GM04503 (cell line): ENCODE measurements around the gene SRSF6.
"Not testable (repeated sequence)": the region's sequence is repeated elsewhere in the genome, so short reads cannot be mapped to it uniquely, and the experiment has no call there.

Experiments used
- DNase-seq: peaks from one replicate; pipeline ENCODE4 v3.0.0-alpha.2; 2012; ENCODE audit warnings: low read depth

Gene SRSF6

GRCh38 chr20:43448748-43449535 lies 8.8 kb upstream of the SRSF6 start:
- DNase-seq = no peak

GRCh38 chr20:43450841-43451799 lies 6.6 kb upstream of the SRSF6 start:
- no peak for DNase-seq

- DNase-seq = no peak
Measured at GRCh38 chr20:43452404-43453126, 5.1 kb upstream of the SRSF6 start.

- DNase-seq = not testable (repeated sequence)
Measured at GRCh38 chr20:43456252-43456651, 1.4 kb upstream of the SRSF6 start.

- peak; percentile 78 for DNase-seq
Measured at GRCh38 chr20:43456809-43457639, 672 bp upstream of the SRSF6 start.

- no peak for DNase-seq
Measured at GRCh38 chr20:43458422-43458924, 777 bp downstream of the SRSF6 start.

- no peak for DNase-seq
Measured at GRCh38 chr20:43459022-43459942, 1.6 kb downstream of the SRSF6 start.

GRCh38 chr20:43460172-43460829 lies 2.6 kb downstream of the SRSF6 start:
- no peak for DNase-seq

- DNase-seq = no peak
Measured at GRCh38 chr20:43460830-43461200, 3.1 kb downstream of the SRSF6 start.

- no peak for DNase-seq
Measured at GRCh38 chr20:43461894-43462659, 4.4 kb downstream of the SRSF6 start.

- DNase-seq = no peak
Measured at GRCh38 chr20:43462660-43463526, 5.2 kb downstream of the SRSF6 start.

- no peak for DNase-seq
Measured at GRCh38 chr20:43463527-43464218, 6.0 kb downstream of the SRSF6 start.

- no peak for DNase-seq
Measured at GRCh38 chr20:43464219-43464790, 6.6 kb downstream of the SRSF6 start.

- DNase-seq = no peak
Measured at GRCh38 chr20:43465625-43465943, 7.9 kb downstream of the SRSF6 start.

GRCh38 chr20:43467589-43467988 lies 9.9 kb downstream of the SRSF6 start:
- DNase-seq = no peak

- no peak for DNase-seq
Measured at GRCh38 chr20:43472671-43473380, 15.1 kb downstream of the SRSF6 start.

- no peak for DNase-seq
Measured at GRCh38 chr20:43473381-43473704, 15.6 kb downstream of the SRSF6 start.
